HUES48 (cell line): ENCODE measurements around the gene PRUNE1.

Experiments
- H3K27ac ChIP-seq: one replicate; pipeline ENCODE4 v1.7.0; 2013; ENCODE audit warnings: low read depth, low read length, inconsistent platforms
- H3K27me3 ChIP-seq: 2 replicates; pipeline ENCODE4 v1.6.1; 2013; ENCODE audit warnings: mild to moderate bottlenecking, low read length; ENCODE audit not compliant: control insufficient read depth, insufficient read depth
- H3K36me3 ChIP-seq: 2 replicates; pipeline ENCODE4 v1.6.1; 2013; ENCODE audit warnings: low read length; ENCODE audit not compliant: control insufficient read depth, insufficient read depth
- H3K4me1 ChIP-seq: 2 replicates; pipeline ENCODE4 v1.6.1; 2013; ENCODE audit warnings: mild to moderate bottlenecking, low read length; ENCODE audit not compliant: control insufficient read depth, insufficient read depth
- H3K4me3 ChIP-seq: 2 replicates; pipeline ENCODE4 v1.5.1; 2013; ENCODE audit warnings: mild to moderate bottlenecking, low read depth, low read length
- H3K9ac ChIP-seq: 2 replicates; pipeline ENCODE4 v1.6.1; 2013; ENCODE audit warnings: mild to moderate bottlenecking, low read depth, low read length, moderate library complexity
- H3K9me3 ChIP-seq: 2 replicates; pipeline ENCODE4 v1.6.1; 2013; ENCODE audit warnings: low read length; ENCODE audit not compliant: control insufficient read depth, insufficient read depth

PRUNE1 gene

DNA sequence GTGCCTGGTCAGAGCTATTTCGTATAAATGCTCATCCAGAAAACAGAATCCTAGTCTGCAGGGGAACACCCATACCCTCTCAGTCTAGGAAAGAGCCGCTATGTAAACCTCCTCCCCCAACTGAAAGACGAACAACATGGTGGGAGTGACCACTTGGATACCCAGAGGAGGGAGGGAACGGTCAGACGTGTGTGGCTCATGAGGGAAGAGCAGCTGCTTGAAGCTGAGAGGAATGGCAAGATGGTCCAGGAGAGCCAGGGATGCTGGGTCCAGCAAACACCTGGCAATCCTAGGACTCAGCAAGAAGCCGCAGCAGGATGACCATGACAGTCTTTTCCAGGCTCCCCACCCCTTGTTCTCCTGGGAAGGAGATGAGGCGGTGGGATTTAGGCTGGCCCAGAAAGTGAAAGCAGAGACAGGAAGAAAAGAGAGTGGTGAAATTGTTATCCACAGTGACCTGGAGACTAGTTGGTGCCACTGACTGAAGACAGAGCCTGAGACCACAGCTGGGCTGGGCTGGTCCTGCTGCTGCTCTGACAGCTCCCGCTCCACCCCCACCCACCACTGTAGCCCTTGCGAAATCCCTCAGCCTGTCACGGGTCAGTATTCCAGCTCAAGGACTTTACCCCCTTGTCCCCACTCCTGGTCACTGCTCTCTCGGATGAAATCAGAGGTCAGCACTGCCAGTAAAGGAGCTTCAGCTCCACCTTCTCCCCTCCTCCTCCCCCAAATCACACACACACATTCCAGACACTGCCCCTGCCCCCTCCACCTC lies 37.3 kb upstream of the PRUNE1 start:
- H3K9ac ChIP-seq: peak overlapping the region; percentile 24; the same call in 1 of the 2 replicates
- peaks cover 33% of the 10 kb centered on the region for H3K4me1 ChIP-seq
- no peaks in the 10 kb centered on the region for H3K27me3 ChIP-seq
- no peaks in the 10 kb centered on the region for H3K9me3 ChIP-seq
- H3K4me3 ChIP-seq: peak overlapping the region; percentile 76
- H3K27ac ChIP-seq: peak overlapping the region; percentile 83
- H3K36me3 ChIP-seq: peaks cover 32% of the 10 kb centered on the region

GRCh38 chr1:150971583-150972416 lies 36.4 kb upstream of the PRUNE1 start:
- Histone ChIP-seq H3K9me3 (no peaks in the 10 kb centered on the region), H3K9ac (peak overlapping the region; percentile 24; the same call in 1 of the 2 replicates), H3K36me3 (peaks cover 24% of the 10 kb centered on the region), H3K27me3 (no peaks in the 10 kb centered on the region), H3K27ac (peak overlapping the region; percentile 83), H3K4me3 (peak overlapping the region; percentile 76), H3K4me1 (peaks cover 41% of the 10 kb centered on the region)

DNA sequence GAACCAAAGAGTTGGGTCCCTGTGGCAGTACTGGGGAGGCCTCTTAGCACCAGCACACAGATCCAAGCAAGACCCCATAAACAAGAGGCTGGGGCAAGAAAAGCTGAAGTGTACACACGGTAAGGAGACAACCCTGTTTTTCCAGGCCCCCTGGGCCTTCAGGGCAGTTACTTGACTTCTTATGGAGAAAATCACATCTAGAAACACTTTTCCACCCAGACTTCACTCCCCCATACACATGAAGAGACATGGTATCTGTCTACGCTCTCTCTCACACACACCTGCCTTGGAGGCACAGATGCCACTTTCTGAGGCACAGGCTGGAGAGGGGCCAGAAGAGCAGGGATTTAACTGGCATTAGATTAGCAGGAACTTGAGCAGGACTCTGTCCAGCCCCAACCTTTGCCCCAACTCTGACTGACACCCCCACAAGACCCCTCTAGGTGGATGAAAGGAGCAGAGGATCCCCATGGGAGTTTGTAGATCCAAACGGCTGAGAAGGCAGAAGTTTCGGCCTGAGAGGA lies 35.8 kb upstream of the PRUNE1 start:
- H3K27ac ChIP-seq: peak overlapping the region; percentile 83
- H3K4me3 ChIP-seq: peak overlapping the region; percentile 76
- H3K4me1 ChIP-seq: peaks cover 48% of the 10 kb centered on the region
- H3K36me3 ChIP-seq: peaks cover 17% of the 10 kb centered on the region
- 0 out of 2 replicates have a peak overlapping the region, but pooled peaks have one; percentile 19 for H3K9ac ChIP-seq
- H3K9me3 ChIP-seq: no peaks in the 10 kb centered on the region
- H3K27me3 ChIP-seq: no peaks in the 10 kb centered on the region

GRCh38 chr1:150973258-150973835 lies 34.9 kb upstream of the PRUNE1 start:
- H3K9ac ChIP-seq: peak overlapping the region; percentile 70
- H3K27me3 ChIP-seq: no peaks in the 10 kb centered on the region
- peaks cover 50% of the 10 kb centered on the region for H3K4me1 ChIP-seq
- H3K9me3 ChIP-seq: no peaks in the 10 kb centered on the region
- H3K36me3 ChIP-seq: peaks cover 8% of the 10 kb centered on the region
- H3K27ac ChIP-seq: peak overlapping the region; percentile 83
- H3K4me3 ChIP-seq: peak overlapping the region; percentile 76

GRCh38 chr1:150973836-150974579 lies 34.2 kb upstream of the PRUNE1 start:
- Histone ChIP-seq H3K27me3 (no peaks in the 10 kb centered on the region), H3K27ac (peak overlapping the region; percentile 77), H3K4me1 (peaks cover 52% of the 10 kb centered on the region), H3K36me3 (peaks cover 2% of the 10 kb centered on the region), H3K9ac (peak overlapping the region; percentile 70), H3K4me3 (peak overlapping the region; percentile 76), H3K9me3 (no peaks in the 10 kb centered on the region)

GRCh38 chr1:150974580-150975478 lies 33.4 kb upstream of the PRUNE1 start, which contains the start of gene CERS2:
TSS of gene CERS2 (minus strand) at chr1:150974835. CDS start at chr1:150969090, 5,745 bp downstream.
- H3K27me3 ChIP-seq: no peaks in the 10 kb centered on the region
- peak within 1 kb of the TSS; percentile 77 for H3K27ac ChIP-seq
- no peaks in the 10 kb centered on the region for H3K9me3 ChIP-seq
- H3K4me1 ChIP-seq: peaks cover 59% of the 10 kb centered on the region
- peak within 1 kb of the TSS; percentile 76 for H3K4me3 ChIP-seq
- no peaks in the 10 kb centered on the region for H3K36me3 ChIP-seq
- peak within 1 kb of the TSS; percentile 70 for H3K9ac ChIP-seq

GRCh38 chr1:150976401-150976821 lies 31.8 kb upstream of the PRUNE1 start:
- no peak overlapping the region; the same call in 1 of the 2 replicates for H3K4me3 ChIP-seq
- no peaks in the 10 kb centered on the region for H3K9me3 ChIP-seq
- peaks cover 56% of the 10 kb centered on the region for H3K4me1 ChIP-seq
- H3K27me3 ChIP-seq: no peaks in the 10 kb centered on the region
- no peak overlapping the region for H3K9ac ChIP-seq
- no peaks in the 10 kb centered on the region for H3K36me3 ChIP-seq
- peak overlapping the region; percentile 39 for H3K27ac ChIP-seq

- Histone ChIP-seq H3K9me3 (no peaks in the 10 kb centered on the region), H3K27ac (peak overlapping the region; percentile 59), H3K36me3 (no peaks in the 10 kb centered on the region), H3K4me3 (no peak overlapping the region), H3K9ac (no peak overlapping the region), H3K4me1 (peaks cover 56% of the 10 kb centered on the region), H3K27me3 (no peaks in the 10 kb centered on the region)
These were observed 31.2 kb upstream of the PRUNE1 start for GRCh38 chr1:150976879-150977694.
